ENCODE data around the gene PI3. TPM values are rescaled to one million over a fixed set of nuclear protein-coding genes. Genes with fewer than 3 reads are reported as not detected.

The PI3 gene
- total and polyA plus RNA-seq, 9 of the 15 experiments (the other 6 are each of a cell fraction or from before 2014, with no cell fraction given): not detected

DNA sequence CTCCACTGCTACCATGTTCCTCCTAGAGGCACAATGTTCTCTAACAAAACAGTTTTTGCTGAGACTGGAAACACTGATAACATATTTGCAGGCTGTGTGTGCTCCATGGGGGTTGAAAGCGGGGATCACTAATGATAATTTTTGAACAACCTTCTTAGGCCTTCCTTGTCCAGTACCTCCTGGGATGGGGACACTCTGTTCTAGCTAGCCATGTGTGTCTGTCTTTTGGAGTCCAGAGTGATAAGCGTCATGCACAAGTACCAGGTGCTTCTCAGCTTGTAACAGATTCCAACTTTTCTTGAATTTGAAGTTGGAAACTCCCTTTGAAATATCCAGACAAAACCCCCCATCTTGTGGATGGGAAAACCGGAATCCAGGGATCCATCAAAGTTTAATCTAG is 15.2 kb downstream of the PI3 start:
- POLR2A ChIA-PET: interaction anchor here (0.7 kb wide), 1 partner anchor 342 kb away, joined by 3 read pairs; no protein-coding TSS in a partner anchor
- FAIRE-seq (no peak), DNase-seq (ENCODE audit: extremely low read depth in 1 of 4, low spot score in 3 of 4) (no peak), ATAC-seq (no peak)
- Histone ChIP-seq H3K9me1 (ENCODE audit: control insufficient read depth, insufficient read depth, low read length) (no peaks in the 10 kb centered on the region), H3K9me3 (replicated peaks; ENCODE audit: control insufficient read depth, insufficient read depth, low read depth, low read length) (no peaks in the 10 kb centered on the region), H3K27me3 (ENCODE audit: control insufficient read depth in 2 of 2, insufficient read depth in 2 of 2, low read length in 2 of 2) (peaks cover 0 to 2% of the 10 kb centered on the region in 2 experiments; a peak in 2 of 5 replicates), H4K20me1 (replicated peaks; ENCODE audit: control insufficient read depth, insufficient read depth, low read length) (no peaks in the 10 kb centered on the region), H3K36me3 (ENCODE audit: control insufficient read depth, insufficient read depth, low read length) (no peaks in the 10 kb centered on the region), H3K9ac (ENCODE audit: insufficient read depth in 1 of 2, low read depth in 2 of 2, low read length in 2 of 2) (no peak overlapping the region), H2AFZ (ENCODE audit: low read depth, low read length) (no peak overlapping the region), H3K4me2 (ENCODE audit: insufficient read depth, low read length) (no peak overlapping the region), H3K27ac (ENCODE audit: extremely low read depth, low read depth, low read length) (no peak overlapping the region), H3K4me1 (replicated peaks in 1 of 2; ENCODE audit: control insufficient read depth in 2 of 2, insufficient read depth in 2 of 2, low read length in 2 of 2) (no peaks in the 10 kb centered on the region), H3K79me2 (ENCODE audit: control insufficient read depth, insufficient read depth, low read length) (no peaks in the 10 kb centered on the region), H3K4me3 (no peak overlapping the region)
- BruUV-seq (replicated peaks): no TSS peak
- intact Hi-C loops (cut with micrococcal nuclease): no loop called here
- CTCF ChIA-PET (ENCODE audit: low intra/inter-chr PET ratio): interaction anchor here (0.5 kb wide), 1 partner anchor 1830 kb away, joined by 5 read pairs; no protein-coding TSS in a partner anchor
- WGBS (ENCODE audit: insufficient coverage, low coverage, missing lambda C conversion rate): 0% methylated on average over 3 of the region's 3 CpGs
- in situ Hi-C loops (cut with MboI): no loop called here
- TF ChIP-seq HDAC2 (IDR thresholded peaks at IDR 0.05) (no peak), HOMEZ (CRISPR knock-in tag; IDR thresholded peaks at IDR 0.05) (no peak), MAFG (tag; conservative IDR thresholded peaks at IDR 0.05) (no peak)
- TF ChIP-seq, protein P1, sequence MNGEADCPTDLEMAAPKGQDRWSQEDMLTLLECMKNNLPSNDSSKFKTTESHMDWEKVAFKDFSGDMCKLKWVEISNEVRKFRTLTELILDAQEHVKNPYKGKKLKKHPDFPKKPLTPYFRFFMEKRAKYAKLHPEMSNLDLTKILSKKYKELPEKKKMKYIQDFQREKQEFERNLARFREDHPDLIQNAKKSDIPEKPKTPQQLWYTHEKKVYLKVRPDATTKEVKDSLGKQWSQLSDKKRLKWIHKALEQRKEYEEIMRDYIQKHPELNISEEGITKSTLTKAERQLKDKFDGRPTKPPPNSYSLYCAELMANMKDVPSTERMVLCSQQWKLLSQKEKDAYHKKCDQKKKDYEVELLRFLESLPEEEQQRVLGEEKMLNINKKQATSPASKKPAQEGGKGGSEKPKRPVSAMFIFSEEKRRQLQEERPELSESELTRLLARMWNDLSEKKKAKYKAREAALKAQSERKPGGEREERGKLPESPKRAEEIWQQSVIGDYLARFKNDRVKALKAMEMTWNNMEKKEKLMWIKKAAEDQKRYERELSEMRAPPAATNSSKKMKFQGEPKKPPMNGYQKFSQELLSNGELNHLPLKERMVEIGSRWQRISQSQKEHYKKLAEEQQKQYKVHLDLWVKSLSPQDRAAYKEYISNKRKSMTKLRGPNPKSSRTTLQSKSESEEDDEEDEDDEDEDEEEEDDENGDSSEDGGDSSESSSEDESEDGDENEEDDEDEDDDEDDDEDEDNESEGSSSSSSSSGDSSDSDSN (IDR thresholded peaks at IDR 0.05; ENCODE audit: borderline replicate concordance in 1 of 2, low read depth in 2 of 2, low read length in 2 of 2): no peak
- TF ChIP-seq, protein P2, sequence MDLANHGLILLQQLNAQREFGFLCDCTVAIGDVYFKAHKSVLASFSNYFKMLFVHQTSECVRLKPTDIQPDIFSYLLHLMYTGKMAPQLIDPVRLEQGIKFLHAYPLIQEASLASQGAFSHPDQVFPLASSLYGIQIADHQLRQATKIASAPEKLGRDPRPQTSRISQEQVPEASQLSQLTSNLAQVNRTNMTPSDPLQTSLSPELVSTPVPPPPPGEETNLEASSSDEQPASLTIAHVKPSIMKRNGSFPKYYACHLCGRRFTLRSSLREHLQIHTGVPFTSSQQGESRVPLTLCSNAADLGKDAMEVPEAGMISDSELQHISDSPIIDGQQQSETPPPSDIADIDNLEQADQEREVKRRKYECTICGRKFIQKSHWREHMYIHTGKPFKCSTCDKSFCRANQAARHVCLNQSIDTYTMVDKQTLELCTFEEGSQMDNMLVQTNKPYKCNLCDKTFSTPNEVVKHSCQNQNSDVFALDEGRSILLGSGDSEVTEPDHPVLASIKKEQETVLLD (IDR thresholded peaks at IDR 0.05): no peak
- TF ChIP-seq, protein P3, sequence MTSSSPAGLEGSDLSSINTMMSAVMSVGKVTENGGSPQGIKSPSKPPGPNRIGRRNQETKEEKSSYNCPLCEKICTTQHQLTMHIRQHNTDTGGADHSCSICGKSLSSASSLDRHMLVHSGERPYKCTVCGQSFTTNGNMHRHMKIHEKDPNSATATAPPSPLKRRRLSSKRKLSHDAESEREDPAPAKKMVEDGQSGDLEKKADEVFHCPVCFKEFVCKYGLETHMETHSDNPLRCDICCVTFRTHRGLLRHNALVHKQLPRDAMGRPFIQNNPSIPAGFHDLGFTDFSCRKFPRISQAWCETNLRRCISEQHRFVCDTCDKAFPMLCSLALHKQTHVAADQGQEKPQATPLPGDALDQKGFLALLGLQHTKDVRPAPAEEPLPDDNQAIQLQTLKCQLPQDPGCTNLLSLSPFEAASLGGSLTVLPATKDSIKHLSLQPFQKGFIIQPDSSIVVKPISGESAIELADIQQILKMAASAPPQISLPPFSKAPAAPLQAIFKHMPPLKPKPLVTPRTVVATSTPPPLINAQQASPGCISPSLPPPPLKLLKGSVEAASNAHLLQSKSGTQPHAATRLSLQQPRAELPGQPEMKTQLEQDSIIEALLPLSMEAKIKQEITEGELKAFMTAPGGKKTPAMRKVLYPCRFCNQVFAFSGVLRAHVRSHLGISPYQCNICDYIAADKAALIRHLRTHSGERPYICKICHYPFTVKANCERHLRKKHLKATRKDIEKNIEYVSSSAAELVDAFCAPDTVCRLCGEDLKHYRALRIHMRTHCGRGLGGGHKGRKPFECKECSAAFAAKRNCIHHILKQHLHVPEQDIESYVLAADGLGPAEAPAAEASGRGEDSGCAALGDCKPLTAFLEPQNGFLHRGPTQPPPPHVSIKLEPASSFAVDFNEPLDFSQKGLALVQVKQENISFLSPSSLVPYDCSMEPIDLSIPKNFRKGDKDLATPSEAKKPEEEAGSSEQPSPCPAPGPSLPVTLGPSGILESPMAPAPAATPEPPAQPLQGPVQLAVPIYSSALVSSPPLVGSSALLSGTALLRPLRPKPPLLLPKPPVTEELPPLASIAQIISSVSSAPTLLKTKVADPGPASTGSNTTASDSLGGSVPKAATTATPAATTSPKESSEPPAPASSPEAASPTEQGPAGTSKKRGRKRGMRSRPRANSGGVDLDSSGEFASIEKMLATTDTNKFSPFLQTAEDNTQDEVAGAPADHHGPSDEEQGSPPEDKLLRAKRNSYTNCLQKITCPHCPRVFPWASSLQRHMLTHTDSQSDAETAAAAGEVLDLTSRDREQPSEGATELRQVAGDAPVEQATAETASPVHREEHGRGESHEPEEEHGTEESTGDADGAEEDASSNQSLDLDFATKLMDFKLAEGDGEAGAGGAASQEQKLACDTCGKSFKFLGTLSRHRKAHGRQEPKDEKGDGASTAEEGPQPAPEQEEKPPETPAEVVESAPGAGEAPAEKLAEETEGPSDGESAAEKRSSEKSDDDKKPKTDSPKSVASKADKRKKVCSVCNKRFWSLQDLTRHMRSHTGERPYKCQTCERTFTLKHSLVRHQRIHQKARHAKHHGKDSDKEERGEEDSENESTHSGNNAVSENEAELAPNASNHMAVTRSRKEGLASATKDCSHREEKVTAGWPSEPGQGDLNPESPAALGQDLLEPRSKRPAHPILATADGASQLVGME (CRISPR knock-in tag; IDR thresholded peaks at IDR 0.05): no peak

All from K562 (cell line).